GM12874 (cell line): ENCODE data around the gene SRPX2.

Experiments used
- TF ChIP-seq, protein P1 (sequence below): IDR thresholded peaks from 2 replicates; pipeline ENCODE4 v1.5.1; 2011; ENCODE audit warnings: low read depth, mild to moderate bottlenecking, control low read depth, low read length, moderate library complexity; ENCODE audit not compliant: insufficient read depth

Gene SRPX2

DNA sequence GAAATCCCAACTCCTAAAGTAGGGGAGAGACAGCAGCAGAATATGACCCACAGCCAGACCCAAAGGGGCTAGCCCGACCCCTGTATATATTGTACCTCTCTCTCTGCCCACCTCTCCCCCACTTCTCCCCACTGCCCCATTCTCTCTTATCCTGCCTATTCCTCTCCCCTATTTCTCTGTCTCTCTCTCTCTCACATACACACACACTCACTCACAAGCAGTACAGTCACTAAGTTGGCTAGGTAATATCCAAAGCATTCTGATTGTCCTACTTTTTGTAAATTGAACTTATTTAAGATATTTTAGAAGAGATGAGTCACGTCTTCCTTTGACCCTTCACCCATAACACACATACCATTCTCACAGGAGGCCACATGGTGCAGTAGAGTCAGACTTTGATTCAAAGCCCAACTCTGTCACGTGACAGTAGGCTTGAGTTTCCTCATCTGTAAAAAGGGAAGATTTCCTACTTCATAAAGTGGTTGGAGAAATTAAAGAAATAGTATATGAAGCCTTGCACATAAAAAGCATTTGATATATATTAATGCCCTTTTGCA is 29.5 kb downstream of the SRPX2 start:
- TF ChIP-seq, protein P1, sequence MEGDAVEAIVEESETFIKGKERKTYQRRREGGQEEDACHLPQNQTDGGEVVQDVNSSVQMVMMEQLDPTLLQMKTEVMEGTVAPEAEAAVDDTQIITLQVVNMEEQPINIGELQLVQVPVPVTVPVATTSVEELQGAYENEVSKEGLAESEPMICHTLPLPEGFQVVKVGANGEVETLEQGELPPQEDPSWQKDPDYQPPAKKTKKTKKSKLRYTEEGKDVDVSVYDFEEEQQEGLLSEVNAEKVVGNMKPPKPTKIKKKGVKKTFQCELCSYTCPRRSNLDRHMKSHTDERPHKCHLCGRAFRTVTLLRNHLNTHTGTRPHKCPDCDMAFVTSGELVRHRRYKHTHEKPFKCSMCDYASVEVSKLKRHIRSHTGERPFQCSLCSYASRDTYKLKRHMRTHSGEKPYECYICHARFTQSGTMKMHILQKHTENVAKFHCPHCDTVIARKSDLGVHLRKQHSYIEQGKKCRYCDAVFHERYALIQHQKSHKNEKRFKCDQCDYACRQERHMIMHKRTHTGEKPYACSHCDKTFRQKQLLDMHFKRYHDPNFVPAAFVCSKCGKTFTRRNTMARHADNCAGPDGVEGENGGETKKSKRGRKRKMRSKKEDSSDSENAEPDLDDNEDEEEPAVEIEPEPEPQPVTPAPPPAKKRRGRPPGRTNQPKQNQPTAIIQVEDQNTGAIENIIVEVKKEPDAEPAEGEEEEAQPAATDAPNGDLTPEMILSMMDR: no peak

DNA sequence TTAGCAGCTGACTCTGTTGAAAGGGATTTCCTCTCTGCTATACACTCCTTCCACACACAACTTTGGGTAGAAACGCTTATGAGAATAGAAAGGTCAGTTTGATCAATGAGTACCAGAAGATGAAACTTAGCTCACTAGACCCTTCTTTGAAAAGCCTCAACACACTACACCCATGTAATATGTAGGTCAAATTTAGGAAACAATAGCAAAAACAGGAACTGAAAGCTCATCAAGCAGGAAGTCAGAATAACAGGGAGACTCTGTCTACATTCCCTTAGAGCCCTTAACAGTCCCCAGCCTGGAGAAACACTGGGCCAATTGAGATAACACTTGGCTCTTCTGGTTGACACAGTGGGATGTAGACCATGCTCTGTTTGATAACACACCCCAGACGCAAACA is 30.7 kb downstream of the SRPX2 start:
- TF ChIP-seq, protein P1: no peak

DNA sequence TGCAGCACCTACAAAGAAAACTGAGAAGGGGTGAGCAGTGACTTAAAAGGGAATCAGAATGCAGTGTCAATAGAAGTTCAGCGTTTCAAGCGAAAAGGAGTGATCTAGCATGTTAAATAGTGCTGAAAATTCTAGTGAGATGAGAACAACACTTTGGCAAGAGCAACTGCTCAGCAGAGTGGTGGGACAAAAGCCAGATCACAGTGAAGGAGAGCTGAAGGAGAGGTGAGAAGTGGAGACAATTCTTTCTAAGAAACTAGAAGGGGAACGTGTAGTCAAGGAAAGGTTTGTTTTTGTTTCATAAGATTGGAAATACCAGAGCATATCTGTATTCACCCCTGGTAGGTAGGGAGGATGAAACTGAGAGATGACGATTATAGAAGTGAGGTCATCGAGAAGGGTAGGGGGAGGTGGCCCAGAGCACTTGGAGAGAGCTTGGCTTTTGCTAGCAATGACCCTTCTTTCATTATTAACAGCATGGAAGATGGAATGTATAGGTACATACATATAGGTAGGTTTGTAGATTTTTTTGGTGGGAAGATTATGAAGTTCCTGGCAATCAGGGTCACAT is 33.7 kb downstream of the SRPX2 start:
- TF ChIP-seq, protein P1: no peak

DNA sequence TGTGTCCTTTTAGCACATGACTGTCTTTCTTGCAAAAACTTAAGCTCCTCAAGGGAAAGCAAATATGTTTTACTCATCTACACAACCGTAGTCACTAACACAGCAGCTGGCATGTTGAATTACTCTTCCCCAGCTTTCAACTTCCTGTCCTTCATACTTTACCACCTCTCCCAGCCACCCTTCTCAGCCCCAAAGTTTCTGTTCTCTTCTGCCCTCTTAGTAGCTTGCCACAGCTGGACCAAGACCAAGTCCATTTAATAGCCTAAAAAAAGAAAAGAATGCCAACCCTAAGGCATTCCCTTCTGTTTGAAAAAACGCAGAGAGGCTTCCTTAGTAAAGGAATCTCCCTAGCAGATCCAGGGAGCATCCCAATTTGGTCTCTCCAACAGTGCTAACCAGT is 36.8 kb downstream of the SRPX2 start:
- TF ChIP-seq, protein P1: no peak

DNA sequence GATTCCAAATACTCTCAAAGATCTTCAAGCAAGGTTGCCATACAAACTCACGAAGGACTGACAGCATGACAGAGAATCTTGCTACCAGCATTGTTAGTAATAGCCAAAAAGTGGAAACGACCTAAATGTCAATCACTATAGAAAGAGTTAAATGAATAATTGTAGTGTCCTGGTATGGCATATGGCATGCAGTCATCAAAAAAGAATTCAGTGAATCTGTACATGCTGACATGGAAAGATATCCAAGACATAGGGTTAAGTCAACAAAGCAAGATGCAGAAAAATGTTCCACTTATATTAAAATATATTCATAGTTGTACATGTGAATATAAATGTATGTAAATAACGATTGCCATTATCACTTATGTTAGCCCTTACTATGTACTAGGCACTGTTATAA is 37.6 kb downstream of the SRPX2 start:
- TF ChIP-seq, protein P1: no peak

DNA sequence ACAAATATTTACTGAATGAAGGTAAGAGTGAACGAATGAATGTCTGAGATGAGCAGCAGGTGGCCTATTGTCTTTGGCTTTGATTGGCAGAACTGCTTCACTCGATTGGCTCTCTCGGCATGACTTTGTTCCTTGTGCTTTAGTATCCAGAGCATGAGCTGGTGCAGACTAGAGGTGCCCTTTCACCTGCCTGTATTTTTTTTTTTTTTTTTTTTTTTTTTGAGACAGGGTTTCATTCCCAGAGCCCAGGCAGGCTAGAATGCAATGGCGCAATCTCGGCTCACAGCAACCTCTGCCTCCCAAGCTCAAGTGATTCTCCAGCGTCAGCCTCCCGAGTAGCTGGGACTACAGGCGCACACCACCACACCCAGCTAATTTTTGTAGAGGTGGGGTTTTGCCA is 38.9 kb downstream of the SRPX2 start:
- TF ChIP-seq, protein P1: no peak

DNA sequence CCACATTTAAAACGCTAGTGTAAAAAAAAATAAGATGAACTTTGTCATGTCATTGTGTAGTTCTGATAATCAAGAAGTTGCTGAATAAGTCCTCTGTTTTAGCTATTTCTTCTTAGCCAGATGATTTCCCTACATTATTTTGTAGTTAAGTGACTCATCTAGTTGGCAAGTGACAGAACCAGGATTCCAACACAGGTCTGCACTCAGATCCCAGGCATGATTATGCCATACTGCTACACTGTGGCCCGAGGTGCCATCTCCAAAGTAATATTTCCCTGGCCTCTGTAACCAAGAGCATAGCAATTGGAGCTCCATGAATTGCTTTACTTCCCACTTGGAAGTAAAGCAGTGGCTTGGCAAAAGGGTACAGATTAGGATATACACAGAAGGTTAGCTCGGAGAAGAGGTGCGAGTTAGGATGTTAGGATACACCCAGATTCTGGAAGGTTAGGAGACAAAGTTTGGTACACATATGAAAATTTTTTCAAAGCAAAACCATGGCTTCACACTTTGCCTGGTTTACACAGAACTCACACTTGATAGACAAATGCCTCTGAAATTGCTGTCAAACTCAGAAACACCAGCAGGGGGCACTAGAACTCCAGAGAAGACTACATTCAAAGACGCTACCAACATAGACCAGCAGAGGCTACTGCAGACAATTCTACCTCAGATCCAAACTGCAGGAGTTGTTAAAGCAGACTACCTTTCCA is 41.4 kb downstream of the SRPX2 start:
- TF ChIP-seq, protein P1: peak; percentile 58
